LNCaP clone FGC (cell line): Measurements from ENCODE around the gene PRMT5.
A peak's percentile ranks its signal among the peaks of the same experiment; 100 is the strongest.

Source experiments
- DNase-seq: peaks from one replicate; pipeline ENCODE4 v3.0.0-alpha.2; 2011; ENCODE audit warnings: low read depth
- H3K4me3 ChIP-seq: 2 replicates; pipeline ENCODE4 v1.5.1; 2011; ENCODE audit warnings: mild to moderate bottlenecking, low read depth, low read length, control low read depth
- TF ChIP-seq, protein P1 (sequence below): IDR thresholded peaks from 2 replicates; pipeline ENCODE4 v1.5.1; 2012; ENCODE audit warnings: mild to moderate bottlenecking; ENCODE audit not compliant: control insufficient read depth, insufficient read depth; ENCODE audit errors: extremely low read depth

The PRMT5 gene

DNA sequence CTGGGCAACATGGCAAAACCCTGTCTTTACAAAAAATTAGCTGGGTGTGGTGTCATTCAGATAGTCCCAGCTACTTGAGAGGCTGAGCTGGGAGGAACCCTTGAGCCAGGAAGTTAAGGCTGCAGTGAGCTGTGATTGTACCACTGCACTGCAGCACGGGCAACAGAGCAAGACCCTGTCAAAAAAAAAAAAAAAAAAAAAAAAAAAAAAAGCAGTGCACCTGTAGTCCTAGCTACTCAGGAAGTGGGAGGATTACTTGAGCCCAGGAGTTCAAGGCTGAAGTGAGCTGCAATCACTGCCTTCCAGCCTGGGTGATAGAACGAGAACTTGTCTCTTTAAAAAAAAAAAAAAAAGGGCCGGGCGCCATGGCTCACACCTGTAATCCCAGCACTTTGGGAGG, 40.5 kb downstream of the PRMT5 start:
- TF ChIP-seq, protein P1, sequence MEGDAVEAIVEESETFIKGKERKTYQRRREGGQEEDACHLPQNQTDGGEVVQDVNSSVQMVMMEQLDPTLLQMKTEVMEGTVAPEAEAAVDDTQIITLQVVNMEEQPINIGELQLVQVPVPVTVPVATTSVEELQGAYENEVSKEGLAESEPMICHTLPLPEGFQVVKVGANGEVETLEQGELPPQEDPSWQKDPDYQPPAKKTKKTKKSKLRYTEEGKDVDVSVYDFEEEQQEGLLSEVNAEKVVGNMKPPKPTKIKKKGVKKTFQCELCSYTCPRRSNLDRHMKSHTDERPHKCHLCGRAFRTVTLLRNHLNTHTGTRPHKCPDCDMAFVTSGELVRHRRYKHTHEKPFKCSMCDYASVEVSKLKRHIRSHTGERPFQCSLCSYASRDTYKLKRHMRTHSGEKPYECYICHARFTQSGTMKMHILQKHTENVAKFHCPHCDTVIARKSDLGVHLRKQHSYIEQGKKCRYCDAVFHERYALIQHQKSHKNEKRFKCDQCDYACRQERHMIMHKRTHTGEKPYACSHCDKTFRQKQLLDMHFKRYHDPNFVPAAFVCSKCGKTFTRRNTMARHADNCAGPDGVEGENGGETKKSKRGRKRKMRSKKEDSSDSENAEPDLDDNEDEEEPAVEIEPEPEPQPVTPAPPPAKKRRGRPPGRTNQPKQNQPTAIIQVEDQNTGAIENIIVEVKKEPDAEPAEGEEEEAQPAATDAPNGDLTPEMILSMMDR: no peak
- DNase-seq: no peak
- H3K4me3 ChIP-seq: no peak overlapping the region

DNA sequence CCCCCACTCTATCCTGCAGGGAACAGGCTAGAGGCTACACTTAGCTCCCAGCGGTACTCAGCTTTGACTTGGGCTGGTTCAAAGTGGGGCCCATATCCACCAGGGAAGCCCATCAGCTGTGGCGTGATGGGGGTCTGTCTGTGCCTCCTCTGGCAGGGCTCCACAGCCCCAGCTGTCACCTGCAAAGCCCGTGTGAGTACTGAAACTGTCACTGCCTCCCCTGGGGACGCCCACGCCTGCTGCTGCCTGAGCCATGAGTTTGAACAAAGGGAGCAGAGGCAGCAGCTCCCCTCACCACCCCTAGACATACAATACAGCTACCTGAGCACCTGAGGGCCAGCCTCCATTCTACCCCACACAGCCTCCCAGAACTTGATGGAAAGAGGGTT, 41.2 kb downstream of the PRMT5 start:
- H3K4me3 ChIP-seq: peak overlapping the region; percentile 79
- DNase-seq: no peak
- TF ChIP-seq, protein P1: no peak

DNA sequence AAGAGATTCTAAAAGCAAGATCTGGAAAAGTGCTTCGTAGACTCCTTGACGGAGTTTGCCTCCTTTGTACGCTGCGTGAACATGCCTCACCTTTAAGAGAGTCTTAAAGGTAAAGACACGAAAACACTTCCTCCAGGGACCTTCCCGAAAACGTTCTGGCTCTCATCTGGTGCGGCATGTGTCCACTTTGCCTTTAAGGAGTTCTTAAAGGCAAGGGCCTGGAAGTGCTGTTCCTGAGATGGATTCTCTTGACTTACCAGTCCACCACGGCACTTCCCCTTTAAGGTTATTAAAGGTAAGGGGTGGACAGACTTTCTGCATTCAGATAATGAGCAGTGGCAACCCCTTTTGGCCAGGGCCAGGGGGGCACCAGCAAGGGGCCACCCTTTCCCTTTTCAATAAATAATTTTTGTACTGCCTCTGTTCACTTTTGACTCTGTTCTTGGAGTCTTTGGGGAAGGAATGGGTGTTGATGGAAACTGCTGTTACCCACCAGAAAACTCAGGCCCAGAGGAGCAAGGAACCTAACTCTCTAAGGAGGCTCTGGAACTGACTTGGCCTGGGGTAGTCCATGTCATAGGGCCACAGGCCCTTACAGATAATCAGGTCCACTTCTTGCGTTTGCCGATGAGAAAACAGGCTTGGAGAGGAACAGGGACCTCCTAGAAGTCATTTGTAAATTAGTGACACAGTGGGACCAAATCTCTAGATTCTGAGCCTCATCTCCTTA, 41.8 kb downstream of the PRMT5 start:
- DNase-seq: peak; percentile 97
- peak overlapping the region; percentile 79 for H3K4me3 ChIP-seq
- TF ChIP-seq, protein P1: no peak

DNA sequence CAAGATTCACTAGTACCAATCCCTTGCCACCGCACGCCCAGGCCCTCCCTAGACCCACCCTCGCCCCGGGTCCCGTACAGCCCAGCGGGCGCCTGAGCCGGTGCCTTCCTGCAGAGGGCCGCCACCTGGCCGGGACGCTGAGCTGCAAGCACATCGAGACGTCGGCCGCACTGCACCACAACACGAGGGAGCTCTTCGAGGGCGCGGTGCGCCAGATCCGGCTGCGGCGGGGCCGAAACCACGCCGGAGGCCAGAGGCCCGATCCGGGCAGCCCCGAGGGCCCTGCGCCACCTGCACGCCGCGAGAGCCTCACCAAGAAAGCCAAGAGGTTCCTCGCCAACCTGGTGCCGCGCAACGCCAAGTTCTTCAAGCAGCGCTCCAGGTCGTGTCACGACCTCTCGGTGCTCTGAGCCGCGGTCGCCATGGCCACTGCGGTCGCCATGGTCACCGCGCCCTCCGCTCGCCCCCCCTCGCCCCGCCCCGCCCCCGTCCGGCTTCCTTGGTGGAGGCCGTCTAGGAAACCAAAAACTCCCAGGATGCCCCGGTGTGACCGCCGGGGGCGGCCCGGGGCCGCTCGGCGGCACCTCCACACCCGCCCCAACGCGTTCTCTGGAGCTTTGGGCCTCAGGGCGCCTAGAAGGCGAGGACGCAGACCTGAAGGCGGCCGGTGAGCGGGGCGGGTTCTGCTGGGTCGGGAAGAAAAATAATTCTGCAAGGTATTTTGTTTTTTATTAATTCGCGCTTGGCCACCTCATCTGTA, 42.5 kb downstream of the PRMT5 start:
- TF ChIP-seq, protein P1: 0 out of 2 replicates have a peak, but pooled peaks have one; percentile 26
- peak; percentile 41 for DNase-seq
- peak overlapping the region; percentile 79 for H3K4me3 ChIP-seq

DNA sequence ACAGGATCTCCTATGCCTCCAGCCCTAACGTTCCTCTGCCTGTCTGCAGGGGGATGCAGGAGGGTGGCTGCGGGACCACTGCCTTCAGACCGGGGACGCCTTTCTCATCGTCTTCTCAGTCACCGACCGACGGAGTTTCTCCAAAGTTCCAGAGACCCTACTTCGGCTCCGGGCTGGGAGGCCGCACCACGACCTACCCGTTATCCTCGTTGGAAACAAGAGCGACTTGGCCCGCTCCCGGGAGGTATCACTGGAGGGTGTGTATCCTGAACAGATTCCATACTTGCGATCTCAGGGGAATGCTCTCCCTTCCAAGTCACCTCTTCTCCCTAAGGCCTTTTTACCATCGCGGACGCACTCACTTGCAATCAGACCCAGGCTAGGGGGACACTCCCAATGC, 43.2 kb downstream of the PRMT5 start:
- H3K4me3 ChIP-seq: peak overlapping the region; percentile 79
- no peak for DNase-seq
- TF ChIP-seq, protein P1: no peak

DNA sequence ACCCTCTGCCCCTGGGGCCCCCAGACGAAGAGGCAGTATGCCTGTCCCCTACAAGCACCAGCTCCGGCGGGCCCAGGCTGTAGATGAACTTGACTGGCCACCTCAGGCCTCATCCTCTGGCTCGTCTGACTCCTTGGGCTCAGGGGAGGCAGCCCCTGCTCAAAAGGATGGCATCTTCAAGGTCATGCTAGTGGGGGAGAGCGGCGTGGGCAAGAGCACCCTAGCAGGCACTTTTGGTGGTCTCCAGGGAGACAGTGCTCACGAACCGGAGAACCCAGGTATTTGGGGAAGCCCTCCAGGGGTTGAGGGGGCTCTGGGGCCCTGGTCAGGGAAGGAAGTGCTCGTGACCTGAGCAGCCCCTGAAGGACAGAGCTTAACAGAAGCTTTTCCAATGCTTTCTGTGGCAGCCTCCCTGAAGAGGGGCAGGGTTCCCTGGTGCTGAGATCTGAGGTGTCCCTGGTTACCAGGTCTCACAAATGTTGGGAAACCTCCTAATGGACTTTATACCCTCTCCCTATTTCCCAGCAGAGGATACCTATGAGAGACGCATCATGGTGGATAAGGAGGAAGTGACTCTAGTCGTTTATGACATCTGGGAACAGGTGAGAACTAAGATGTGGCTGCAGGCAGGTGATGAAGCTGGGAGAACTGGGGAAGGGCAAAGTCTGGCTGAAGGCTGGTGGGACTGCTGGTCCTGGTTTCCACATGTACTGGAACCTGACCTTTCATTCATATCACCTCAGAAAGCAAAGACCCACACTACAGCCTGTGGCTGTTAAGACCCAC, 44.2 kb downstream of the PRMT5 start:
- TF ChIP-seq, protein P1: no peak
- H3K4me3 ChIP-seq: no peak overlapping the region
- no peak for DNase-seq
